ENCODE measurements around the gene GLB1L.
"Not testable (repeated sequence)": the region's sequence is repeated elsewhere in the genome, so short reads cannot be mapped to it uniquely, and the experiment has no call there.

GLB1L gene

DNA sequence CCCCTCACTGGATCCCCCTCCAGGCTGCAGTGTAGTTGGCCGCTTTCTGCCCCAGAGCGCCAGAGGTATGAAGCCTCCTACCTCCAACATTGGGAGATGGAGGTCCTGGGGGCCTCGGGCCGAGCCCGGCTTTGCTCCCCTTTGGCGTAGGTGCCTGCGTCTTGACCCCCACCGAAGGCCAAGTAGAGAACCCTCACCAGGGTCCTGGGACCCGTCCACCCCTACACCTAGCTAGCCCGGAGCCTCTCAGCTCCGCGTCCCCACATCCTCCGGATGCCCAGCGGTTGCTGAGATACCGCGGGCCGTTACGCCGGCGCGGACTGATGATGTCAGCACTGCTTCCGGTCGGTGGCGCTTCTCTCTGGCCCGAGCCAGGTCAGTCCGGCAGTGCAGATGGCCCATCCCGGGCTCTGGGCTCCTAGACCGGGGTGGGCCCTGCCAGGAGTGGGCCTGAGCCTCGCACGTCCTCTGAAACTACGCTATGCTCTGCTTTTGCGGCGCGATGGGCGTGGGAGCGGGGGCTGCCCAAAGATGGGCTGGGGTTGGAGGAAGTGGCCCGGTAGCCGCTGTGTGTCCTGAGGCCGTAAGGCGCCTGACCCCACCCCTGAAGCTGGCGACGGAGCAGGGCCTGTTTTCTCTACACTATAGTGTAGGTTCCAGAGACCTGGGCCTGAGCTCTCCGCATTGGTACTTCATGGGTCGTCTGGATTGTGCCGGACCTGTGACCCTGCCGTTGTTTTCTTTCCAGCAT, at the start of gene GLB1L, which contains the start of gene STK16:
Gene GLB1L (minus strand): TSS at position 297 of the 751 bp plus-strand sequence. CDS start 1,871 bp downstream, outside the sequence.
Gene STK16 (plus strand): TSS at position 332 of the 751 bp plus-strand sequence. CDS start 521 bp downstream, outside the sequence.
- peak; percentile 9 to 67 for DNase-seq

DNA sequence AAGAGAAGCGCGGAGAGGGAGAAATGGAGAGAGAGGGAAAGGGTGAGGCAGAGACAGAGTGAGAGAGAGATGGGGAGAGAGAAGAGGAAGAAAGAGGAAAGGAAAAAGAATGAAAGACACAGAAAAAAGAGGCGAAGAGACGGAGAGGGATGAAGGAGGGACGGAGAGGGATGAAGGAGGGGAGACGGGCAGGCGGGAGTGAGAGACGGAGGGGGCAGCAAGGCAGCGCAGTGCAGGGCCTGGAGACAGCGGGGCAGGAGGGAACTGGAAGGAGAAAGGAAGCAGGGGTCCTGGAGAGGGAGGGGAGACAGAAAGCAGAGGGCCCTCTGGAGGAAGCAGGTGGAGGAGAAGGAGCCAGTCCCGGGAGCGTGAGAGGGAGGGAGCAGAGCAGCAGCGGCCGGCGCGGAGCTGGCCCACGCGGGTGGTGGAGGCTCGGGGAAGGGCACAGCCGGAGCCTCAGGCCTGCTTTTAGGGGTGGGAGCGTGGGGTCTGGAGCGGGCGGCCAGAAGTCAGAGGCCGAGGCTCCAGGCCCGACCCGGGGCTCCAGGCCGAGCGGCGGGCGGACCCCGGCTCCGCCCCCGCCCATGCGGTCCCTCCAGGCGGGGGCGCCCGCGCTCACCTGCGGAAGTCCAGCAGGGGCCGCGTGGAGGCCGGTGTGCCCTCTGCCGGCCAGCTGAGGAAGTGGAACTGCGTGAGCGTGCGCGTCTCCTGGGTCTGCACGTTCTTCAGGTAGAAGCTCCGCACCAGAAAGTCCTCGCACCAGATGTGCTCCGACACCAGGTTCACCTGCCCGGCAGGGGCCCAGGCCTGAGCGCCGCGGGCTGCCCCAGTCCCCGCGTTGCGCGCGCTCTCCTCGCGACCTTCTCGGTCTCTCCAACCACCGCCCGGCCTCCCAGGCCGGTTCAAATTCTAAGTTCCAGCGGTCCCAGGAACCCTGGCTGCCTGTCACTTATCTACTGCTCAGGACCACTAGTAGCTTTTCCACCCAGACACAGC, 49.4 kb upstream of the GLB1L start:
- DNase-seq: peak in 1 of 2 experiments; percentile 47

DNA sequence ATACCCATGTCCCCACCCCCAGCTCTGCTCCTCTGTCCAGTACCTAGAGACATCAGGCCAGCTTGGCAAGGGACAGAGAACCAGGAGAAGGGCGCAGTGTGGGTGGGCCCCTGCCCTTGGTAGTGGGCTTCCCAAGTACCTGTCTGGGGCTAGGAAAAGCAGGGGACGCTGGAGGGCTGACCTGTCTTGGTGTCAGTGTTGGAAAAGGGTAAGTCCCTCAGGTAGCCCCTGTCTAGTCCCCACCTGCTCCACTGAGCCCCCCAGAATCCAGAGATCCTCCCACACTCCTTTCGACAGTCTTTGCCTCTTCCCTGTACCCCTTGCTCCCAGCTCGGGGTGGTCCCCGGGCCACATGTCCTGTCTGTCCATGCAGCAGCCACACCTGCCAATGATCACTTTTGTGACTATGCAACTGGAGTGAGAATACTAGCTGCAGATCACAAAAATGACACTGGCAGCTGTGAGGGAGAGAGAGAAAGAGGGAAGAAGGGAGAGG, 48.5 kb upstream of the GLB1L start:
- no peak for DNase-seq

DNA sequence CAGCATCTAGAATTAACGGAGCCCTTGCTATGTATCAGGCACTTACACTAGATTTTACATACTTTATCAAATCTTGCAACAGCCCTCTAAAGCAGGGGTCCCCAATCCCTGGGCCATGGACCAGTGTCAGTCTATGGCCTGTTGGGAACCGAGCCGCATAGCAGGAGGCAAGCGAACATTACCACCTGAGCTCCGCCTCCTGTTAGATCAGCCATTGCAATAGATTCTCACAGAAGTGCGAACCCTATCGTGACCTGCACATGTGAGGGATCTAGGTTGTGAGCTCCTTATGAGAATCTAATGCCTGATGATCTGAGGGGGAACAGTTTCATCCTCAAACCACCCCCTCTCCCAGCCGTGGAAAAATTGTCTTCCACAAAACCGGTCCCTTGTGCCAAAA, 47.4 kb upstream of the GLB1L start:
- no peak for DNase-seq

DNA sequence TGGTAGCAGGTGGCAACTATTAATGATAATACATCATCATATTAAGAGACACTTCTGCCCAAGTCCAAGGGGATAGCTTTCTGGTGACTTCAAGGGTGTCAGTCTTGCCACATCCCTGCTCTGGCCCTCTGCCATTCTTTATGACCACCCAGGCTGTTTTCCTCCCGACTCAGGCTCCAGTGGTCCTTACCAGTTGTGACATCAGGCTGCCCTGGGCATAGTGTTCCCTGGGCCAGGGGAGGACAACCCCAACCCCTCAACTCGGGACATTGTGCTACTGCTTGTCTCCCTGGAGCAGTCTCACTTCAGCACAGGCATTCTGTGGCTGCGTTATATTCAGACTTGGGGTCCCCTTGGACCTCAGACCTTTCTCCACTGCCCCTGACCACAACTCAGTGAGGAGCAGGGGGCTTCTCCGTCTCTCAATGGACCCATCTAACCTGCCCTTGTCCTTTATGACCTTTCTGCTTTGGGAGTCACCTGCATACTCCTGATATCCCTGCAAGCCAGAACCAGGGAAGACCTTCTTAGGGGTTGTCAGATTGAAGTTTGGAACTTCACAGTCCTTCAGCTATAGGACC, 46.8 kb upstream of the GLB1L start:
- DNase-seq: no peak

DNA sequence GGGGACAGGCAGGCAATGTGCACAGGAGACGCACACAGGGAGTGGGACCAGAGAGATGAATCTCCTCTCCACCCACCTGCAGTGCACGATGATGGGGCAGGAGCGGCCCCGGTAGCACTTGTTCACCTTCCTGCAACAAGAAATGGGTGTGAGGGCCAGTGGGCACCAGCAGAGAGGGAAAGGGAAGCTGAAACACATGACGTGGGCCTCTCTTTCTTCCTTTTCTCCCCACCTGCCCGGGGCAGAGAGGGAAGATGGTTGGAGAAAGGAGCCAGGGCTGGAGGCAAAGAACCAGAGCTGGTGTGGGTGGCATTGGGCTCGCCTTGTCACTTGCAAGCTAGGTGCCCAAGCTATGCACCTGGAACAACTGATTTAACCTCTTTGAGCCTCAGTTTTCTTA, 46.1 kb upstream of the GLB1L start:
- no peak for DNase-seq

DNA sequence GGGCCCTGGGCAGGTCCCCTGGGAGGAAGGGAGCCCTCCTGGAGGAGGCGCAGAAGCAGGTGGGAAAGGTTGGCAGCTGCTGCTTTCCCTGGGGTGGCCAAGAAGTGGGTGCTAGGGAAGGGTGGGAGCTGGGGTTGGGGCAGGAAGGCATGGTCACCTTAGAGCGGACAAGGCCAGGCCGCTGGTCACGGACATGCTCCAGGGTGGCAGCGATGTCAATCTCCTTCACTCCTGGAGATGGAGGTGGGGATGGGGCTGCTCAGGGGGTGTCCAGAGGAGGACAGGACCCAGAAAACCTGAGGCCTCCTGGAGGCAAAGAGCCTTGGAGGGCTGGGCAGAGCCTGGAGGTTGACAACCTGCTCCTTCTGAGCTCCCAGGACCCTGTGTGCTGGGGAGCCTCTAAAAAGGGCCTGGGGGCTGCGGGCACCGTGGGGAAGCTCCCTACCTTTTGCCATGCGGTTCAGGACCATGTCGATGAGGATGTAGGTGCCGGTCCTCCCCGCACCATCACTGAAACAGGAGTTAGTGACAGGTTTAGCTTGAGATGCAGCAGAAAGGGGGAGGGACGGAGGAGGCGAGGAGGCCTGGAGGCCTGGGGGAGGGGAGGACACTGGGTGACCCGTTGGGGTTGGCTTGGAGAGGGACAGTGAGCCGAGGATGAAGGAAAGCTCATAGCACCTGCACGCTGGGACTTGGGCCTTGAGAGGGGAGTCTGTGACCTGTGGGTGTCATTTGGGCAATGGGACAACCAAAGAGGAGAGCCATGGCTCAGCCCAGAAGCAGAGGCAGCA, 45.3 kb upstream of the GLB1L start:
- DNase-seq: no peak

DNA sequence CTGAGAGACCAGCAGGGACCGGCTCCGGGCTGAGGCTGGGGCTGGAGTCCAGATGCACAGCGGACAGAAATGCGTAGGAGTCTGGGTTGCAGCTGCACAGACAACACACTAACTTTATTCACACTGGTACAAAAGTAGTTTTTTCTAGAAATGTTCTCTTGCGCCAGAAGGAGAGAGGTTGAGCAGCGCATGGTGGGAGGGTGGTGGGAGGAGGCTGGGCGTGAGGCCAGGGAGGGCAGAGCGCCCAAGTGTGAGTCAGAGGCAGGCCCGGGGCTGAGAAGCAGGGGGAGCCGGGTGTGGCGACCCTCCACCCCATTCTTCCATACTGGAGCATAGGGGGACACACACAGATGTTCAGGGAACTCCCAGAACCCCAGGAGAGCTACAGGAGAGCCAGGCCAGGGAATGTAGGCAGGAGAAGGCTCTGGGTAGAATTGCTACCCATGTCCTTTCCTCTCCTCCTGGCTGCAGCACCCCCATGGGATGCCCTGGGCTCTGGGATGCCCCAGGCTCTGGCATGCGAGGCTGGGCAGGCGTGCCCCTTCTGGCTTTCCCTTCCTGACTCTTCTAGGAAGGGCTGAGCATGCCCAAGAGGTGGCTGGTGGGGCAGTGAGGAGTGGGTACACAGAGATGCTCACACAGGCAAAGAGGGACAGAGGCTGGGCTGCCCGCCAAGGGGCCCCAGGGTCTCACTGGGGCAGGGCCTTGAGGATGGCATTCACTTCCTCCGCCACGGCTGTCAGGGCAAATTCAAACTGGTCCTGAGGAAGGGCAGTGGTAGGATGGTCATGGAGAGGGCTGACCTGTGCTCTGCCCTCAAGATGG, 44.5 kb upstream of the GLB1L start:
- DNase-seq: no peak

DNA sequence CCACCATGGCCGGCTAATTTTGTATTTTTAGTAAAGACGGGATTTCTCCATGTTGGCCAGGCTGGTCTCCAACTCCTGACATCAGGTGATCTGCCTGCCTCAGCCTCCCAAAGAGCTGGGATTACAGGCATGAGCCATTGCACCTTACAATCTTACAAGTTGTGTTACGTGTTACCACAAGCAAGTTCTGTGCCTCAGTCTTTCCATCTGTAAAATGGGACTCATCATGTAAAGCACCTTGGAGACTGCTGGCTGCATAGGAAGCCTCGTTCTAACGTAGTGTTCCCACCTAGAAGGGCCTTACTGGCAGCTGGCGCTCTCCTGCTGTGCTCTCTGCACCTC, 43.9 kb upstream of the GLB1L start:
- no peak for DNase-seq

DNA sequence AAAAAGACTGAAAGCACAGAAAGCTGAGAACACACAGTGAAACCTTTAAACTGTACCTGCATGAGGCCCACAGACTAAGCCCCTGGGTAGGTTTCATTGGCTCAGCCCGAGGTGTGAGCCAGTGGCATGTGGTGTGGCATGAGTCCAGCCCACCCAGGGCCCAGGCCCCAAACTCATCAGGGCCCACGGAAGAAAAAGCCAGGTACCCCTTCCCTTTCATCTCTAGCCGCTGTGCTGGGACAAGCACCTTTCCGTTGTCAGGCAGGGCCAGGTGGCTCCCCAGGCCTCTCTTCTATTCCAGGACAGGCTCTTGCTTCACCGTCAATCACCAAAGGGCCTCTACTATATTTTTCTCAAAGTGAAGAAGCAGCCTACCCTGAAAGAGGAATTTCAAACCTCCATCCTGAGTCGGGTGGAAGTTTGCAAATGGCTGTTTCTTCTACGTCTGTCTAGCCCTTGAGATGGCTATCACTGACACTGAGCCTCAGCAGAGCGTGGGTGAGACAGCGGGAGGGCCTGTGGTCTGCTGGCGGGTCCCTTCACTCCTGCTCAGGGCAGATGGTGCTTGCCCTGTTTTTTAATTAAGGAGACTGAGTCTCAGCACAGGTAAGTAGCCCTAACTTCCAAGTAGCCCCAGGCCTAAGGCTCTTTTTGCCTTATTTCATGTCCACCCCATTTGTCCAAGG, 42.5 kb upstream of the GLB1L start:
- DNase-seq: no peak

DNA sequence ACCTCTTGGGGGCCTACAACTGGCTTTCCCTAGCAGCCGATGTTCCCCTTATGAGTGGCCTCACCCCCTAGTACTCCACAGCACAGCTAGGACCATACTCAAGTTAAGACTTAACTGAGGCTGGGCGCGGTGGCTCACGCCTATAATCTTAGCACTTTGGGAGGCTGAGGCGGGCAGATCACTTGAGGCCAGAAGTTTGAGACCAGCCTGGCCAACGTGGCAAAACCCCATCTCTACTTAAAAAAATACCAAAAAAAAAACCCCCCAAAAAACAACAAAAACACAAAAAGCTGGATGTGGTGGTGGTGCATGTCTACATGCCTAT, 41.8 kb upstream of the GLB1L start:
- DNase-seq: not testable (repeated sequence)

DNA sequence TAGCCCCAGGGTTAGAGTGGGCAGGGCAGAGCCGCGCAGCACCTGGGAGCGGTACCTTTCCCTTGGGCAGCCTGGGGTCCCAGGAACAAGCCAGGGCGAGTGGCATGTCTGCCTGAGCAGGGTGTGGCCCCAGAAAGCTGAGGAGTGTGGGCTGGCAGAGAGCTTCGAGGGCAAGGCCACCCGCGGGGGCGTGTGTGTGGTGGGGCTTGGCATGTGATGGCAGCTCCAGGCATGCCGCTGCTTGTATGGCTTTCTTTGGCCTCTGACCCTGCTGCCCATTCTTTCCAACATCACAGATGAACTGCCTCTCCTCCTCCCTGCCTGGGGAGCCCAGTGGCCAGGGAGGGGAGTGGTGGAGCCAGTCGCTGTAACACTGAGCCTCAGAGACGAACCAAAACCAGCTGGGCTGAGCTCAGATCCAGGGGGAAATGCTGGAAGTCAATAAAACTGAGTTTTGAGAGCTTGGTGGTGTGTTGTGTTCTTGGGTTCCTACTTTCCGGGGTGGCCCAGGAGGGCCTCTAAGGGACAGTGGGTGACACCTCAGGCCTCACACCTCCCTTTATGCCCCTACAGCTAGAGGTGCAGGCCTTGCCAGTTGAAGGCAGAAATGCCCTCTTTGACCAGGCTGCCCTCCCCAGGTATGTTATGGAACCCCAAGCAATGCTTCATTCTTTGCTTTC, 41.3 kb upstream of the GLB1L start:
- no peak for DNase-seq

DNA sequence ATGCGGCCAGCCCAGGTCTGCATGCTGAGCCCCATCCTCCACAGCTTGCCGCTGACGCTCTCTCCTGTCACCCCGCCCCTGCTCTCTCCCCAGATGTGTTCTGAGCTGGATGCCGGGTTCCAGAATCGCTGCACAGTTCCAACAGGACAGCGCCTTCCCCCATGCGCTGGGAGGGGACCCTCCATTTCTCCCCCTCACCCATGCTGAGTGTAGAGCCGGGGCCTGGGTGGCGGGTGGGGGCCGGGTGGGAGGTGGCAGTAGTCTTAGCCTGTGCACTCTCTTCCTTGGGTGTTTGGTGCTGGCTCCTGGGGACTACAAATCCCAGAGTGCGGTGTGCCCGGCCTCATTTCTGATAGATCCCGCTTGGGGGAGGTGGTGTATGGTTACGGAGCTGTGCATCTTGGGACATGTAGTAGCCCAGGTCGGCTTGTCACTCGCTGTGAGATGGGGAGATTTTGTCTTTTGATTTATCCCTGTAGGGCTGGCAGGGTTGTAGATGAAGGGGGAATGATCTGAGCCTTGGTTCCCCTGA, 40.7 kb upstream of the GLB1L start:
- peak in 1 of 2 experiments; percentile 14 for DNase-seq

DNA sequence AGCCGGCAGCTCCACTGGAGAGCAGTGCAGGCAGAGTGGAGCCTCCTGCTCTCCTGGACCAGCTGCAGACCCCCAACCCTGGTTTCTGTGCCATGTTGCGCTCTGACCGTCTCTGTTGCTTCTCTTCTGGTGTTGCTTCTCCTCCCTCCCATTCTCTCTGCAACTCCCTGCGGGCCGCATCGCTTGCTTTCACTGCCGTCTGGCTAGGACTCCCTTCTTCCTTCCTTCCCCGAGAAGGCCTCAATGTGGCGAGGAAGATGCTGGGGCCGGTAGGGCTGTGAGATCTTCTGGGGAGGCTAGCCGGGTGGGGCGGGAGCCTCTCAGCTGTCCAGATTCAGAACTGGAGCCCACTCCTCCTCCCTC, 40.1 kb upstream of the GLB1L start:
- no peak for DNase-seq

DNA sequence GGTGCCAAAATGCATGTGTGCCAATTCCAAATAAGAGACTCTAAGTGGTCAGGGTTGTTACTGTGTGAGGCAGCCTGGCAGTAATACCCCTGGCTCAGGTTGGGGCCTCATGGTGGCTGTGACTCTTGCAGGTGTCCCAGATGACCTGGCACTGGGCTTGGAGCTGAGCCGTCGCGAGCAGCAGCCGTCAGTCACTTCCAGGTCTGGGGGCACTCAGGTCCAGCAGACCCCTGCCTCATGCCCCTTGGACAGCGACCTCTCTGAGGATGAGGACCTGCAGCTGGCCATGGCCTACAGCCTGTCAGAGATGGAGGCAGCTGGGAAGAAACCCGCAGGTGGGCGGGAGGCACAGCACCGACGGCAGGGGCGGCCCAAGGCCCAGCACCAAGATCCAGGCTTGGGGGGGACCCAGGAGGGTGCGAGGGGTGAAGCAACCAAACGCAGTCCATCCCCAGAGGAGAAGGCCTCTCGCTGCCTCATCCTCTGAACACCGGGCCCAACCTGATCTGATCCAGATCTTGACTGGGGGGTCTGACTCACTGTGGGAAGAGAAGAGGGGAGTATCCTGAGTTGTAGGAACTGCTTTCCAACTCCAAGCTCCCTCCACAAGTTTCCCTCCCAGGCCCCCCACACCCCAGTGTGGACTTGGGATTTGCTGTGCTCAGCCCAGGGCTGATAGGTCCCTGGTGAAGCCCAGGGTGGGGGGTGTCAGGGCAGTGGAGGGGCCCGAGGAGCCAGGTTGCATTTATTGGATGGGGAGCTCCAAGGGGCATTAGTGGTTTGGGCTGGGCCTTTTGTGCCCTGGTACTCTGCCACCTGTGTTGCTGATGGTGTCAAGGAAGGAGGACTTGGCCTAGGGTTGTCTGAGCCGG, 39.5 kb upstream of the GLB1L start:
- DNase-seq: no peak

DNA sequence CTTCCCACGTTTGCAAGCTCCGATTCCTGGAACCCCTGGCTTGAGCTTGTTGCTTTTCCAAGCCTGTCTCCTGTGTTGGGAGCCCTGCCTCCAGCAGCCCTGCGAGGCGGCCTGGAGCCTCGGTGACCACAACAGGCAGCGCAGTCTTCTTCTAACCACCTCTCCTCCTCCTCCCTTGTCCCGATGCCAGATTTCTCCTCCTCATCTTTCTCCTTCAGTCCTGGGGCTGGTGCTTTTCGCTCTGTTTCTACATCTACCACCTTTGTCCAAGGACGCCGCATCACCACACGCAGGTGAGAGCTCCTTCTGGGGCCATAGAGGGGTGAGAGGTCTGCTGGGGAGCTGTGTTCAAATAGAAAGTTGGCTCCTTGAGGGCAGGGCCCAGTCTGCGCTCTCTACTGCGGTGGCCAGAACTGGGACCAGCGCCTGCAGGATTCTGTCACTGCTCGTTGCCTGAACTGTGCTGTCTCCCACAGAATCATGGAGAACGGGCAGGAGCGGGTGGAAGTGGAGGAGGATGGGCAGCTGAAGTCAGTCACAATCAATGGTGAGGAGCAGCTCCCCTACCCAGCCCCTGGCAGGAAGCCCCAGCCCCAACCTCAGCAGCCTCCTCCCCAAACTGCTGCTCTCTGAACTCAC, 37.8 kb upstream of the GLB1L start:
- DNase-seq: no peak

DNA sequence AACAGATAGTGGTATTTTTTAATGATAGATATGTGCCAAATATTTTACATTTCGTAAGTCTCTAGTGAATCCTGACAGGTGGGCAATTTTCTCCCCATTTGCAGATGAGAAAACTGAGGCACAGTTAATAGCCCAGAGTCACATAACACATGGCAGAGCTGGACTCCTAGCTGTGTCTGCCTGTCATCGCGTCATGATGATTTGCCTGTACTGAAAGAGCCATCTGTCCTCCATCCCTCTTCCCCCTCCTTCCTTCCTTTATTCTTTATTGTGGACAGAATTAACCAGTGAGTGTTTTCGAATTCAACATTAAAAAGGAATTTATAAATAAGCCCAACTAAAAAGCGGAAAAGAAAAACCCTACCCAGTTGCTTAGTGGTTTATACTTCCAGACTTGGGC, 37.1 kb upstream of the GLB1L start:
- no peak for DNase-seq

DNA sequence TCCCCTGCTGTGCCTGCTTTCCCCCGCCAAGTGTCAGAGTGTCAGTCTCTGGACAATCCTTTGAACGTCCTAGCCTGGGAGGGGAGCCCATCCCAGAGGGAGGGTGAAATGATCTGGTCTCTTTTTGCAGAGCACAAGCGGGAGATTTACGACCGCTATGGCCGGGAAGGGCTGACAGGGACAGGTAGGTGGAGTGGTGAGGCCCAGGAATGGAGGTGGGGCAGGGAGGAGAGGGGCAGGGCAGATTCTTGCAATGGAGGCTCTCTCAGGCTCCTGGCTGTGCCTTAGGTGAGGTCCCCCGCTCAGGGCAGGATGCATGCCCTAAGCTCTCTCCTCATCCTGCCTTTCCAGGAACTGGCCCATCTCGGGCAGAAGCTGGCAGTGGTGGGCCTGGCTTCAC, 36.3 kb upstream of the GLB1L start:
- no peak for DNase-seq

DNA sequence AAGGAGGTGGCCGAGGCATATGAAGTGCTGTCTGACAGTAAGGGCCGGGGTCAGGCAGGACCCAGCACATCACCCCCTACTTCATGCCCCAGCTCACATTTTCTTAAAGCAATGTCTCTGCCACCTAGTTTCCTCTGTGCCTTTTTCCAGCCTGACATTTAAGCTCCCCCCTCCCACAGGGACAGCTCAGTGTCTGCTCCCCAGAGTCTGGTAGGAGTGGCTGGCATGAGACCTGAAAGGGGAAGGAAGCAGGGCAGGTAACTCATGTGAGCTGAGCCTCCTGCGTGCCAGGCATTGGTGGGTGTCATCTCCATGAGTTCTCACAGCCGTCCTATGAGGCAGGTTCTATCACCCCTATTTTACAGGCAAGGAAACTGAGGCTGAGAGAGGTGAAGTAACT, 35.4 kb upstream of the GLB1L start:
- DNase-seq: no peak

All from cerebellar nuclear complex (tissue), 1 donor.